COLO829 (cell line): ENCODE measurements around the gene ASB18.

Source experiments
- DNase-seq: peaks from one replicate; pipeline ENCODE4 v3.0.0; 2012; ENCODE audit warnings: low spot score

Gene ASB18

GRCh38 chr2:236163471-236164200 lies 100.6 kb downstream of the ASB18 start:
- no peak for DNase-seq

- DNase-seq, result no peak
Observed at GRCh38 chr2:236162882-236163470, 101.2 kb downstream of the ASB18 start.

- no peak for DNase-seq
Observed at GRCh38 chr2:236162031-236162845, 102.0 kb downstream of the ASB18 start.

GRCh38 chr2:236161531-236161930 lies 102.7 kb downstream of the ASB18 start:
- DNase-seq, result no peak

GRCh38 chr2:236161082-236161462 lies 103.1 kb downstream of the ASB18 start:
- DNase-seq, result no peak

GRCh38 chr2:236160366-236161081 lies 103.7 kb downstream of the ASB18 start:
- DNase-seq, result no peak

GRCh38 chr2:236159778-236160170 lies 104.4 kb downstream of the ASB18 start:
- DNase-seq, result no peak

GRCh38 chr2:236158969-236159777 lies 105.0 kb downstream of the ASB18 start:
- DNase-seq, result no peak

GRCh38 chr2:236157815-236158498 lies 106.2 kb downstream of the ASB18 start:
- no peak for DNase-seq

- DNase-seq, result no peak
Observed at GRCh38 chr2:236157366-236157765, 106.8 kb downstream of the ASB18 start.

GRCh38 chr2:236156860-236157194 lies 107.4 kb downstream of the ASB18 start:
- DNase-seq, result no peak

GRCh38 chr2:236156095-236156859 lies 107.9 kb downstream of the ASB18 start:
- no peak for DNase-seq

- DNase-seq, result no peak
Observed at GRCh38 chr2:236155406-236155805, 108.8 kb downstream of the ASB18 start.

GRCh38 chr2:236146436-236146835 lies 117.8 kb downstream of the ASB18 start:
- no peak for DNase-seq

GRCh38 chr2:236143811-236144210 lies 120.4 kb downstream of the ASB18 start:
- DNase-seq, result no peak
